Left renal cortex interstitium (tissue), 4 donors: ENCODE results near the gene DENND5B. TPM values are rescaled to one million over a fixed set of nuclear protein-coding genes. Genes with fewer than 3 reads are reported as not detected.
"Not testable (repeated sequence)": the region's sequence is repeated elsewhere in the genome, so short reads cannot be mapped to it uniquely, and the experiment has no call there.

ENCODE experiments used
- DNase-seq, 4 donors: peaks; one replicate each; pipeline ENCODE4 v3.0.0-alpha.2; 2013; ENCODE audit warnings: low read depth in 4 of 4, low spot score in 2 of 4, missing footprints in 1 of 4
- polyA plus RNA-seq, 4 donors: library from polyadenylated mRNA; unstranded; fragments of 120-200 nt; gene quantifications; one replicate each; pipeline ENCODE4 v1.2.1, GENCODE V29; 2013; ENCODE audit not compliant: insufficient read length in 4 of 4

DENND5B gene
- polyA plus RNA-seq, 4 donors: 27.0 to 31.2 (median 27.4) TPM

GRCh38 chr12:31390991-31391390 lies 199.9 kb downstream of the DENND5B start:
- DNase-seq: no peak

GRCh38 chr12:31388713-31389112 lies 202.2 kb downstream of the DENND5B start:
- no peak for DNase-seq

GRCh38 chr12:31387466-31387865 lies 203.5 kb downstream of the DENND5B start:
- no peak for DNase-seq

GRCh38 chr12:31387011-31387410 lies 203.9 kb downstream of the DENND5B start:
- DNase-seq: no peak

GRCh38 chr12:31386364-31386777 lies 204.6 kb downstream of the DENND5B start:
- no peak for DNase-seq

- not testable (repeated sequence) for DNase-seq
Observed at GRCh38 chr12:31377210-31377609, 213.7 kb downstream of the DENND5B start.

GRCh38 chr12:31375422-31375821 lies 215.5 kb downstream of the DENND5B start:
- DNase-seq: not testable (repeated sequence)

GRCh38 chr12:31371256-31371620 lies 219.7 kb downstream of the DENND5B start:
- peak in 2 of 4 donors; percentile 51 to 56 for DNase-seq

GRCh38 chr12:31370531-31371255 lies 220.2 kb downstream of the DENND5B start:
- DNase-seq: peak in 2 of 4 donors; percentile 51 to 74

GRCh38 chr12:31369712-31370521 lies 221.0 kb downstream of the DENND5B start:
- peak in 2 of 4 donors; percentile 68 to 74 for DNase-seq

GRCh38 chr12:31368666-31369361 lies 222.1 kb downstream of the DENND5B start:
- DNase-seq: peak in 1 of 4 donors; percentile 54

- no peak for DNase-seq
Observed at GRCh38 chr12:31366104-31366621, 224.8 kb downstream of the DENND5B start.

GRCh38 chr12:31363831-31364230 lies 227.1 kb downstream of the DENND5B start:
- no peak for DNase-seq

GRCh38 chr12:31363416-31363809 lies 227.5 kb downstream of the DENND5B start:
- no peak for DNase-seq

GRCh38 chr12:31362759-31363415 lies 228.0 kb downstream of the DENND5B start:
- no peak for DNase-seq

- DNase-seq: no peak
Observed at GRCh38 chr12:31362115-31362758, 228.7 kb downstream of the DENND5B start.

GRCh38 chr12:31361730-31362114 lies 229.2 kb downstream of the DENND5B start:
- no peak for DNase-seq

GRCh38 chr12:31355747-31356107 lies 235.2 kb downstream of the DENND5B start:
- no peak for DNase-seq

GRCh38 chr12:31353750-31354708 lies 236.9 kb downstream of the DENND5B start:
- peak in 1 of 4 donors; percentile 28 for DNase-seq
